Measurements from ENCODE around the gene SCIN.

DNA sequence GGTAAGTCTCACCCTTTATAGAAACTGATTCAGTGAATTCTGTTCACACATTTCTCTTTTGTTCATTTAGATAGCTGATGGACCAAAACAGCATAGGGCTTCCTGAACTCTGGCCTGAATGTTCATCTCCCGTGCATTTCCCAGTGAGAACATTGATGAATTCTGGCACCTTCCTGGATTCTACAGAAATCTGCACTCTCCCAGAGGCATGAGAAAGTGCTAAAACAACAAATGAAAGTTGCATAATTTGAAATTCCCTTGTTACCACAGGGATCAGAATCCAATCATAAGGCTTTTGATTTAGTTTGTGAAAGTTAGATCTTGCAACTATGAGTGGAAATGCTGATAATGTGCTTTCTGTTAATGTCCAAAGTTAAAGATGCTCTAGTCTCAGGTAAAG lies 29.7 kb upstream of the SCIN start:
- TF ChIP-seq, protein P1, sequence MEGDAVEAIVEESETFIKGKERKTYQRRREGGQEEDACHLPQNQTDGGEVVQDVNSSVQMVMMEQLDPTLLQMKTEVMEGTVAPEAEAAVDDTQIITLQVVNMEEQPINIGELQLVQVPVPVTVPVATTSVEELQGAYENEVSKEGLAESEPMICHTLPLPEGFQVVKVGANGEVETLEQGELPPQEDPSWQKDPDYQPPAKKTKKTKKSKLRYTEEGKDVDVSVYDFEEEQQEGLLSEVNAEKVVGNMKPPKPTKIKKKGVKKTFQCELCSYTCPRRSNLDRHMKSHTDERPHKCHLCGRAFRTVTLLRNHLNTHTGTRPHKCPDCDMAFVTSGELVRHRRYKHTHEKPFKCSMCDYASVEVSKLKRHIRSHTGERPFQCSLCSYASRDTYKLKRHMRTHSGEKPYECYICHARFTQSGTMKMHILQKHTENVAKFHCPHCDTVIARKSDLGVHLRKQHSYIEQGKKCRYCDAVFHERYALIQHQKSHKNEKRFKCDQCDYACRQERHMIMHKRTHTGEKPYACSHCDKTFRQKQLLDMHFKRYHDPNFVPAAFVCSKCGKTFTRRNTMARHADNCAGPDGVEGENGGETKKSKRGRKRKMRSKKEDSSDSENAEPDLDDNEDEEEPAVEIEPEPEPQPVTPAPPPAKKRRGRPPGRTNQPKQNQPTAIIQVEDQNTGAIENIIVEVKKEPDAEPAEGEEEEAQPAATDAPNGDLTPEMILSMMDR (IDR thresholded peaks at IDR 0.05): no peak
- no peak for TF ChIP-seq POLR2A (IDR thresholded peaks at IDR 0.05)
- no peak for TF ChIP-seq EP300 (IDR thresholded peaks at IDR 0.05)
- TF ChIP-seq POLR2AphosphoS5 (IDR thresholded peaks at IDR 0.05): no peak
